DMS 273 (cell line): ENCODE results near the gene KCNQ5.
"Not testable (repeated sequence)": the region's sequence is repeated elsewhere in the genome, so short reads cannot be mapped to it uniquely, and the experiment has no call there.

Source experiments
- DNase-seq: peaks from one replicate; lab custom pipeline; 2025; ENCODE audit not compliant: unreplicated experiment; lab: John Stamatoyannopoulos, UW

The KCNQ5 gene

DNA sequence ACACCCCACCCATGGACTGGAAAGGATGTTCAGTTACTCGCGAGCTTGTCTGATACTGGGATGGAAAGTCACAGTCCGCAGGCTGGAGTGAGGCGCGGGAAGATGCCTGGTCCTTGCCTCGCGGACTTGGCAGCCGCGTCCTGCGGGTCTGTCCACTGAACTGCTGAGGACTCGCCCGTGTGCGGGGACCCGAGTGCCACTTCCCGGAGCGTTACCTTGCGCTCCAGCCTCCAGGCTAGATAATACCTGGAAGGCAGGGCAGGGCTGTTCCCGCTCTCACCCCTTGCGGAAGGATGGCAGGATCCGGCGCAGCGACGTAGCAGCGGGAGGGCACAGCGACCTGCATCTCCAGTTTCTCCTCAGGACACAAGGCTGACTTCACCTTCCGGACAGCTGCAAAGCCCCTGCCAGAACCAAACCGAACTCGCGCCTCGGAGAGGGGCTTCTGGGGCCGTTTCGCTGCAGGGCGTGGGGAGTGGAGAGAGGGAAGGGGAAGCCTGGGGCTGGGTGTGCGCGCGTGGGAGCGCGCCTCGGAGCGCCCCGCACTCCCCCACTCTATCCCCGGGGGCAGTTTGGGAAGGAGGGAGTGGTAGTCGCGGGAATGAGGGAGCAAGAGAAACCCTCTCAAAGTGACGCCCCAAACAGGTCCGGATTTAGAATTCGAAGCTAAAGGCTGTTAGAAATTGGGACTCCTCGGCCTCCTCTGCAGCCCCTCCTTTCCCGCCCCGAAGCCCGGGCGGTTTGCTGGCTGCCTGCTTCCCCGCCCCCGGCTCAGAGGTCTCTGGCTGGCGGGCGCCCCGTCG lies at the start of gene KCNQ5:
Gene KCNQ5 (plus strand): TSS at position 774 of the 803 bp plus-strand sequence.
- DNase-seq = no peak

DNA sequence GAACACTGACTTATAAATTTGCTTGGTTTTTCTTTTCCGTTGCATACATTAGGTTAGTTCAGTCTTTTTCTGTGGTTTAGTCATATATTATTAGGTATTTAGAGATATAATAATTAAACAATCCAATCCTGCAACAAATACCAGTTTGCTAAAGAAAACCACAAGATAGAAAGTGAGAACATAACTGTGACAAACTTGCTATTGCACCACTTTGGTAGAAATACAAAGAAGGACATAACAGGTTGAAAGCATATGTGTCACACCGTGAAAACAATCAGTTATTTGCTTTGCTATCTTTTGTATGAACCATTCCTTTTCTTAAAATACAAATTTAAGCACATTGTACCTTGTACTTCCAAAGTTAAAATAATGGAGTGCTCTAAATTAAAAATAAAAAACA lies 42.0 kb upstream of the KCNQ5 start:
- no peak for DNase-seq

DNA sequence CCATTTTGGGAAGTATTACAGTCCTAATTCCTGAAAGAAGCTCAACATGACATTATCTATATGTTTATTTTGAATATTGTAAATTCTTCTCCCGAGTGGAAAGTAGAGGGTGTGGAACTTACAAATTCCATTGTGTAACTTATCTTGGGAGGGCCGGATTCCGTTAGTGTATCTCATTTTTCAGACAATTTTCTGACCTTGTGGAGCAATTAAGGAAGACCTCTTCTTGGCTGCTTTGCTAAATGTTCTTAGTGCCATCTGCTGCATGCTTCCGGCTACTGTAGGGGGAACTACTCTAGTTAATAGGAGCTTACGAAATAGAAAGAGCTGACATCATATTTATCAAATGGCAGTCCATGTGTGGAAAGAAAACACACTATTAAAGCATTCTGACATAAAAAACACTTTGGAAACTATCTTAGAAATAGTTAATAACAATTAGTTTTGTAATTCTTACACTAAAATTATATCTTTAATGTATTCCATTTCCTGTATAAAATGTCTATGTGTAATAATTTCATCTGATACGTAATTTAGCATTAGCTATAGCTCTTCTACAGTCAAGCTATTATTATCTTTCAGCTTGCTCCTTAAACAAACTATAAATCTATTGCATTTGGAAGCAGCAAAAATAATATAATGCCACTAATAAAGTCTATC lies 41.5 kb upstream of the KCNQ5 start:
- peak; percentile 77 for DNase-seq

DNA sequence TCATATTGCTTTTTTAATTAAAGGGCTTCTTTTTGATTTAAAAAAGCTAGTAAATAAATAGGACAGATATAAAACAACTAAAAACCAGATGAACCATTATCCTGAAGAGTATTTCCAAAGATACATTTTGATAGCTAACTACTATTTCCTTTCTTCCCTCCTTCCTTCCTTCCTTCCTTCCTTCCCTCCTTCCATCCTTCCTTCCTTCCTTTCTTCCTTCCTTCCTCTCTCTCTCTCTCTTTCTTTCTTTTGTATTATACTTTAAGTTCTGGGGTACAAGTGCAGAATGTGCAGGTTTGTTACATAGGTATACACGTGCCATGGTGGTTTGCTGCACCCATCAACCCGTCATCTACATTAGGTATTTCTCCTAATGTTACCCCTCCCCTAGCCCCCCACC lies 40.9 kb upstream of the KCNQ5 start:
- DNase-seq = not testable (repeated sequence)

DNA sequence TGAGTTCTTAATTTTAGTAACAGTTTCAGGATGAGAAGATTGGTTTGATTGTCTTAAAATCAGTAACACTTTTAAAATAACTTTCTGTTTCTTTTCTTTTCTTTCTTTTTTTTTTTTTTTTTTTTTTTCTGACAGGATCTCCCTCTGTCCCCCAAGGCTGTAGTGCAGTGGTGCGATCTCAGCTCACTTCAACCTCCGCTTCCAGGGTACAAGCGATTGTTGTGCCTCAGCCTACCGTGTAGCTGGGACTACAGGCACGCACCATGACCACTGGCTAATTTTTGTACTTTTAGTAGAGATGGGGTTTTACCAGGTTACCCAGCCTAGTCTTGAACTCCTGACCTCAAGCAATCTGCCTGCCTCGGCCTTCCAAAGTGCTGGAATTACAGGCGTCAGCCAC lies 33.7 kb upstream of the KCNQ5 start:
- no peak for DNase-seq

DNA sequence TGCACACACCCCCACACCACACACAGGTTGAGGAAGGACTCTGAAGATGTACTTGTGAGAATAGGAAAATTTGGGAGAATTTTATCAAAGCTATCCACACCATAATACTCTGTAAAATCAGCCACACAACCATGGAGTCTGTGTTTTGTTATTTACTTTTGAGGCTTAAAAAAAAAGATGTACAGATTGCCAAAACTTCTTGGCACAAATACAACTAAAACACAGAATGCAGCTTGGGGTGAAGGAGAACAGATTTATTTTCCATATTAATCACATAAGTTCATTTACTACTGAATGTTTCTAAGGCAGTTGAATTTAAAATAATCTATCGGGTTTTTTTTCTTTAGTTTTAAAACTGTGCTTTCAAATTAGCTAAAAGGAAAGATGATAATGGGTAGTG lies 32.8 kb upstream of the KCNQ5 start:
- no peak for DNase-seq

DNA sequence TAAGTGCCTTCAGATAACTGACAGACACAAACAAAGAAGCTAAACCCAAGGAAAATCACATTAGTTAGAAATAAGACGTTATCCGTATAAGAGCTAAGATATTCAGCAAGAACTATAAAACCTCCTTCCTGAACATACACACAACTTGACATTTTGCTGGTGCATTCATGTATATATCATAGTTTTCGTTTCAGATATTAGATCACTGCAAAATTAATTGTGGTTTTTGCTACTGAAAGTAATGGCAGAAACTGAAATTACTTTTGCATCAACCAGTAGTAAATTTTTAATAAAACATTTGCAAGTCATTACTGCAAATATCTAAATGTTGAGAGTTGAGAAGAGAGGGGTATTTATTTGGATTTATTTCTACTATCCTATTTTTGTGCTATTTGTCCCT lies 26.1 kb upstream of the KCNQ5 start:
- no peak for DNase-seq

DNA sequence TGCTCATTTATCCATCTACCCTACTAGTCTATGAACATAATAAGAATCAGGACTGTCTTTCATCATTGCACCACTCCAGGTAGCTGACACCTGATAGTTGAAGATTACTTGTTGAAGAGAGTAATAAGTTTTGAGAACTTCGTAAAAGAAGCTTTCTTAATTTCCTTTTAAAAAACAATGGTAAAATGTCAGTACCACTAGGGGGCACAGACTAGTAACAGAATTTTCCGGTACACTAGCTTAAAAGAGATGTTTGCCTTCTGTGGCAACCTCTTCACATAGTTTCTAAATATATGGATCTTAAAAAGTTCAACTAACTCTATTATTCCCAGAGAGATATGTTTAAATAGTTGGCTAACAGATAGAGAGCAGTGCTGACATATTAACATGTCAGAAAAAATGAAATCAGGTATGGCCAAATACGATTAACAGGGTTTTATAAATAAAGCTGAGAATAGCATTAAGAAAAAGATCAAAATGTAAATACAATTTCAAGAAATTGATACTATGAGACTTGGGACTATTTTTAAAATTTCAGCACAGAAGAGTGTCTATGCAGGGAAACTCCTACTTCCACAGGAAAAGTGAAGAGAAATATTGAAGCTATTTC lies 5.4 kb upstream of the KCNQ5 start:
- DNase-seq = peak; percentile 50

DNA sequence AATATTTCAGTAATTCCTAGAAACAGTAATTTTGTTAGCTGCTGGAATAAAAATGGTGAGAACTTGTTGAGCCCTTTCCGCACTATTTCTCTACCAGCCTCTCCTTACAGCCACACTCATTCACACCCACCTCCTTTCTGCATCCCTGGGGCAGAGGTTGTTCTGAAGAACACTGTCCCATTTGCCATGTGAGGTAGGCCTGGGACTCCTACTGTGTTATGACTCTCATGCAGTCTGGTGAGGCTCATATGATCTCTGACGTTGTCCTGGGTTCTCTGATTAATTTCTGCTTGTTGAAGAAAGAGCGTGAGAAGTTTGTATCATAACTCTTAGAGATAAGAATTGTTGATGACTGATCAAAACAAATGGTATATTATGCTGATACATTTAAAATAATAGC lies 4.1 kb upstream of the KCNQ5 start:
- DNase-seq = no peak

DNA sequence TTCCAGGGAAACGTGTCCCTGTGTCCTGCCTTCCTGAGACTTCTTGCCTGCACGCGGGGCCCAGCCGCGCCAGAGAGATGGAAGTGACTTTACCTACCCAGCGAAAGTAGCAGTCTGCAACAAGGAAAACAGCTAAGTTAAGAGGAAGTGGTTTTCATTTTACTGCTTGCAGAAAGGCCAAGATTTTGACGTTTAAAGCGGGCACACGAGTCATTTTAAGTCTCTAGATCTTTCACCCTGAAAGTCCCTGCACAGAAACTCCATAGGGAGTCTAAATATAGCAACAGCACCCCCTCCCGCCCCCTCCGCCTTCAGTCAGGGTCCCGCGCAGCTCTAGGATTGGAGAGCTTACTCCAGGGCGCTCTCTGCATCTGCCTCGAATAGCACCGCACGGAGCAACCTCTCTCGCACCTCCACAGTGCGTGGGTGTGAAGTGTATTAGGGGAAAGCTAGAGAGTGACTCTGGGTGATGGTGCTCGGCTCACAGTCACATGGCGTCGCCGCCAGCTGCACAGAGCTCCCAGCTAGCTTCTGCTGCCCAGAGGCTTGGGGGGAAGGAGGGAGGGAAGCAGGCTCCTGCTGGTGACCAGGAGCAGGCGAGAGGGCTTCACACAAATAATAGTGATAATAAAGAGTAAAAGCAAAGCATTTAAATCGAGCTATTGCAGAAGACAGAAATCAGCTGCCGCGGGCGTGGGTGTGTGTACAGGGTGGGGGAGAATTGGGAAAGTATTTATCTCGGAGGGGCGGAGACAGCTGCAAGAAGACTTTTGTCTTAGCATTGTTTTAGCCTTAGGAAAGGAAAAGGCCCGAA lies 1.8 kb upstream of the KCNQ5 start:
- no peak for DNase-seq

DNA sequence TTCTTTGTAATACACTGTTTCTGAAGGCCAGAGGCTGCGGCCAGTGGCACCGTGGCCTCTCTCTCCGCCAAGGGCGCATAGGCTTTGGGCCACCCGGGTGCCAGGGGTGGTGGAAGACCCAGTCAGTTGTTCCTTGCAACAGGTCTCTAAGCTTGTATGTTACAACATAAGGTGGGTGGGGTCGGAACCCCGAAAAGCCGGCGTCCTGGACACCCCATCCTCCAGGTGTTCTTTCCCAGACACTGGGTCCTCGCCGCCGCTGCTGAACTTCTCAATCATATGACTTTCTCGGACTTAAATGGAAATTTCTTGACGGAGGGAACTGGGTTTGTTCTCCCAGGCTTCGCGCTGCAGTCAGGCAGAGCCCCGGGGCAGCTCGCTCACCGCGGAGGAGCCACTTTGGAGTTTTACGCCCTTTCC lies 983 bp upstream of the KCNQ5 start:
- DNase-seq = no peak

DNA sequence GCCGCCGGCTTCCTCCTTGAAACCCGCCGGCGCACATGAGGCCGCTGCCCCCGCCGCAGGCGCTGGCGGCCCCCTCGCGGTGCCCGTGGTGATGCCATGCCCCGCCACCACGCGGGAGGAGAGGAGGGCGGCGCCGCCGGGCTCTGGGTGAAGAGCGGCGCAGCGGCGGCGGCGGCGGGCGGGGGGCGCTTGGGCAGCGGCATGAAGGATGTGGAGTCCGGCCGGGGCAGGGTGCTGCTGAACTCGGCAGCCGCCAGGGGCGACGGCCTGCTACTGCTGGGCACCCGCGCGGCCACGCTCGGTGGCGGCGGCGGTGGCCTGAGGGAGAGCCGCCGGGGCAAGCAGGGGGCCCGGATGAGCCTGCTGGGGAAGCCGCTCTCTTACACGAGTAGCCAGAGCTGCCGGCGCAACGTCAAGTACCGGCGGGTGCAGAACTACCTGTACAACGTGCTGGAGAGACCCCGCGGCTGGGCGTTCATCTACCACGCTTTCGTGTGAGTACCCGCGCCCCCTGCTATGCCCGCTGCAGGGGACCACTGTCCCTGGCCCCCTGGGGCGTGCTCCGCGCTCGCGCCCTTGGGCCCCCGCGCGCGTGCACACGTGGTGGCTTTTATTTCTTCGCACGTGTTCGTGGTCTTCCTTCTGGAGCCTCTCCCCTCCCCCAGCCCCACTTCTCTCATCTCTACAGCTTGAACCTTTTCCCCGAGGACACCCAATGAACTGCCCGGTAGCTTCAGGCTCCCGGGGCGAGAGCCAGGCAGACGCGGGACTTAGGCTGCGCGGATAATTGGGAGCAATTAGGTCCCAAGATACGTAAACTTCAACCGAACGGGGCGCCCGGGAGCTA lies 453 bp downstream of the KCNQ5 start:
- peak; percentile 87 for DNase-seq

DNA sequence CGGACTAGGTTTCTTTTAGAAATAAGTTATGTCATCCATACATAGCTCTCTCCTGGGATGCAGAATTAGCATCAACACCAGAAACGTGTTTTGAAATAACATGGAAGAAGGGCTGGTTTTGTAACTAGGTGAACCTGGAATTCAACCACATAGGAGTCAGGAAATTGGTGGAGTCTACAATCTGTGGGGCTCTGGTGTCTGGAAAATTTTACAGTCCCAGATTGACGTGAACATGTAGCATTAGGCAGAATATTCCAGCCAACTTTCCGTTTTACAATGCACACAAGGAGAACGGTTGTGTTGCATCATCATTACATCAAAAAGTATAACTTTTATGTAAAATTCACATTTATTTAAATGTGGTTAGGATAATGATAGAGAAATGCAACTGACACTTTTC lies 1.9 kb downstream of the KCNQ5 start:
- DNase-seq = peak; percentile 42

DNA sequence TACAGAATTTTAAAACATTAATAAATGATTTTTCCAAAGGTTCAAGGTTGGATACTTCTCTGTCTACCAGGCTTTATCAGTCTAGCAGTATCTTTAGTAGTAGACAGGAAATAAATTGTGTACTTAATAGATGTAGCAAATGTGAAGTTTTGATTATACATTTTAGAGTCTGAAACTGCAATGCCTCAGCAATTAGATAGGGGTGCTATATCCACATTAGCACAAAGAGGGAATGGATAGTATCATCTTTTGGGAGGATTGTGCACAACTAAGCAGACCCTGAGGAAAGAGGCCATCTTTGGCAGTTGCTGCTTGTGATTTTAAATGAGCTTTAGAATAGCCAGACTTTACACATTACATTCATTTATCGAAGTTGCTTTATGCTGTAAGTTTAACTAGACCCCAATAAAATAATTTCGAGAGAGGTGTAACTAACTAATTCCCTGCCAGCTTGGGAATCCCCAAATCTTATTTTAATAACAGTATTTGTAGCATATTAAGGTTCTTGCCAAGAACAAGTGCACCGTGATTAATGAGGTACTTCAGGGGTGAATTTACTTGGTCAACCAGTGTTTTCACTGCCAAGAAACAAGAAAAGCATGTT lies 2.8 kb downstream of the KCNQ5 start:
- peak; percentile 66 for DNase-seq

DNA sequence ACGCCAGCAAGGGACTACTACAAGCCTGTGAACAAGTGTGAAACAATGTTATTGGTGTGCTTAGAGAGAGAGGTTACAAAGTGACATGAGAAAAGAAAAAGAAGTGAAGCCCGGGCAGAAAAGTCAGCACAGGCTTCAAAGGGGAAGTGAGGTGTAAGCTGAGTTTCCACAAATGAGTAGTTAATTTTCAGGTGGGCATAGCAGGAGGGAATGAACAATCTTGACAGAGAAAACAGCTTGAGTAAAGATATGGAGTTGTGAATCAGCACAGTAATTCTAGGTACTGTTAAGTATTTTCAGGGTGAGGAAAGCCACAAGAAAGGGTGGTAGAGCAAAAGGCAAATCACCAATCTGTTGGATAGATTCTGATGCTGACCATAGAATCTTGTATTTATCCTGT lies 4.3 kb downstream of the KCNQ5 start:
- DNase-seq = no peak

DNA sequence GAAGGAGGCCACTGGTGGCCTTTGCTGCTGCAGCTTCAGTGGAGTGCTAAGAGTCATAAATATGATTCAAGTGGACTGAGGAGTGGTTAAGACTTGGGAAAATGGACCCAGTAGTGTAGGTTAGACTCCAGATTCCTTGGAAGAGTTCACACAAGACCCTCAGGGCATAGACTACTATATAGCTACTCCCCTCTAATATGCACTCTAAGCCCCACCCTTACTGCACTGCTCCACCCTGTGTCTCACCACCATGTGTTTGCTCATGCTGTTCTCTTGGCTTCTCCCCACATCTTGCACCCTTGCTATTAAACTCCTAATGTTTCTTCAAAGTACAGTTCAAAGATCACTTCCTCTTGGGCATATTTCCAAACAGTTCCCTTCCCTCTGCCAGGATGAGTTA lies 5.7 kb downstream of the KCNQ5 start:
- no peak for DNase-seq

DNA sequence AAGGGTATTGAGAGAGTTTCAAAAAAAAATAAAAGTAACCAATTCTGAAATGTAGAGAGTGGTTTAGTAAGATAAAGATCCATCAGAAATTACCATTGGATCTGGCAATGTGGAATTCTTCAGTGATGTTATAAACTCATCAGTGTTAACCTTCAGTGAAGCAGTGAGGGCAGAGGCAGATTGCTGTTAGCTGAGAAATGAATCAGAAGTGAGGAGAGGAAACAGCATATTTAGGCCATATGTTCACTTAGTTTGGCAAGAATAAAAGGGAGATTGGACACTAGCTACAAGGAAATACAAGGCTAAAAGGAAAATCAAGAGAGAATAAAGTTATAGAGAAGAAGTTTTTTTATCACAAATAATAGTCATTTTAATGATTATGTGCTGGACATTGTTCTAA lies 9.6 kb downstream of the KCNQ5 start:
- peak; percentile 48 for DNase-seq

DNA sequence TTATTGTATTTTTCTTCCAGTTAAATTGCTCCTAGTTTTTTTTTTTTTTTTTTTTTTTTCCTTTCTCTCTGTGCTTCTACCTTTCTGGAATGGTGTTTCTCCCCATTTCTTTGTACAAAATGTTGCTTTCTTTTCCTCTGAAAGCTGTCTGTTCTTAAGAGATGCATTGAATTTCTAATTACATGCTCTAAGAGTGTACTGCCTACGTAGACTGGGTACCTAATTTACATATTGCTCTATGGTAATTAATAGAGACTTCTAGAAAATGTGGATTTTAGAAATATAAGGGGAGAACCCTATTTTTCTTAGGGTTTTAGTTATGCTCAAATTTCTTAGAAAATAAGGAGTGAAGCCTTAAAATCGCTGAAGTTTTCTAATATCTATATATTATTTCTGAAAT lies 13.8 kb downstream of the KCNQ5 start:
- no peak for DNase-seq

DNA sequence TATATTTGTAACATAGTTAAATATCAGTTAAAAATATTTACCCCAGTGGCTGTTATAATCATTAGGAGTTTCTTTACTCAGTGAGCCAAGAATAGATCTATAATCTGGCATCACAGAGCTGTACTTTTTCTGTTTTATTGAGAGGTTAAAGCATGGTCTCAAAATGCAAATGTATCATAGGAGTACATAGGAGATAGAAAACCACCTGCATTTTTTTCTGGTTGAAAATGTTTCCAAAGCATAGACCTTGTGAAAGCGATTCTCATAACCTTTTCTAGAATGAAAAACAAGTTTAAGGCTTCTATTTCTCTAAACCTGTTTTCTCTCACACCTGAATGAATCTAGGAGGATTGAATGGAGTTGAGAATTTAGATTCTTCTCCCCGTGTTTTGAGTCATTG lies 14.4 kb downstream of the KCNQ5 start:
- no peak for DNase-seq

DNA sequence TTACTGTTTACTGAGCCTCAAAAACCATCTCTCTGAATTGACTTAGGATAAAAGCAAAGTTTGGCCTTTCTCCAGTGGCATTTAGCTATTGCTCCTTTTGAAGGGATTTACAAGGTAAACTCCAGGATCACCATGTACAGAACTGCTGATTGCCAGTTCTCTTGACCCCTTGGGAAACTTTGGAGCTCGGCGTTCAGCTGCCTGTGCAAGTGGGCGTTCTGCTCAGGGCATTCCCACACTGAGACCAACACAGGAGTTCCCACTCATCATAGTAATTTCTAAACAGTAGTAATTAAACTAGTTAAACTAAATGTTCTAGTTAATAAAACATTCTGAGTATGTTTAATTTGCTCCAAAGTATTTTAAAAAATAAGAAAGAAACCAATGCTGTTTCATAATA lies 14.9 kb downstream of the KCNQ5 start:
- no peak for DNase-seq
